Uterus (tissue), 4 donors: ENCODE data around the gene ZNF710. TPM values are rescaled to one million over a fixed set of nuclear protein-coding genes. Genes with fewer than 3 reads are reported as not detected.

ENCODE experiments used
- DNase-seq, 2 donors: peaks; one replicate each; pipeline ENCODE4 v3.0.0-alpha.2; 2019 to 2020
- H3K27ac ChIP-seq, 2 donors: fragments of 200-600 bp; sonication (generic); 1 replicate in 1 of 2; 2 replicates in 1 of 2; pipeline ENCODE4 v1.5.1; 2016 to 2018
- H3K27me3 ChIP-seq, 2 donors: fragments of 200-600 bp; sonication (generic); one replicate each; pipeline ENCODE4 v1.5.1; 2018 to 2019; ENCODE audit warnings: control low read depth in 1 of 2
- H3K36me3 ChIP-seq, 2 donors: fragments of 200-600 bp; sonication (generic); one replicate each; pipeline ENCODE4 v1.5.1; 2019; ENCODE audit warnings: control low read depth in 1 of 2
- H3K4me1 ChIP-seq, 2 donors: fragments of 200-600 bp; sonication (generic); one replicate each; pipeline ENCODE4 v1.5.1; 2018 to 2019; ENCODE audit warnings: control low read depth in 1 of 2
- H3K4me3 ChIP-seq, 2 donors: fragments of 200-600 bp; sonication (generic); 1 replicate in 1 of 2; 2 replicates in 1 of 2; pipeline ENCODE4 v1.5.1; 2018 to 2019; ENCODE audit warnings: mild to moderate bottlenecking in 1 of 2
- H3K9me3 ChIP-seq, 2 donors: fragments of 200-600 bp; sonication (generic); one replicate each; pipeline ENCODE4 v1.5.1; 2019; ENCODE audit warnings: control low read depth in 1 of 2
- POLR2A ChIP-seq, 2 donors: fragments of 450-650 bp; IDR thresholded peaks; one replicate each; pipeline ENCODE4 v1.6.1; 2016; ENCODE audit warnings: antibody characterized with exemption in 2 of 2, mild to moderate bottlenecking in 1 of 2, moderate library complexity in 1 of 2
- intact Hi-C: fragments of 100-400 bp; cut with DNase I; formaldehyde crosslinking; loops from one replicate; pipeline ENCODE4 v1.15.1; 2023; ENCODE audit warnings: low total_unique reads
- total RNA-seq, 4 donors: library from RNA; depleted of rRNA in 3 of 4; stranded (reverse); fragments of >200 nt in 3 of 4; gene quantifications; one replicate each; pipeline versions ENCODE4 v1.1.0 to v1.2.4, GENCODE V29; 2014 to 2023
- TF ChIP-seq, protein P1 (sequence below), 4 experiments: fragments of 200-600 bp in 2 of 4; fragments of 450-650 bp in 2 of 4; sonication (generic) in 2 of 4; IDR thresholded peaks; one replicate each; pipeline ENCODE4 v1.5.1; 2016 to 2019; ENCODE audit warnings: antibody characterized with exemption in 4 of 4, mild to moderate bottlenecking in 2 of 4, moderate library complexity in 1 of 4
- donor health status: DM: yes; HTN: yes; CAD: no.

Gene ZNF710
- total RNA-seq, 4 donors from 2014 or later = 2.3 to 22.2 (median 8.4) TPM

DNA sequence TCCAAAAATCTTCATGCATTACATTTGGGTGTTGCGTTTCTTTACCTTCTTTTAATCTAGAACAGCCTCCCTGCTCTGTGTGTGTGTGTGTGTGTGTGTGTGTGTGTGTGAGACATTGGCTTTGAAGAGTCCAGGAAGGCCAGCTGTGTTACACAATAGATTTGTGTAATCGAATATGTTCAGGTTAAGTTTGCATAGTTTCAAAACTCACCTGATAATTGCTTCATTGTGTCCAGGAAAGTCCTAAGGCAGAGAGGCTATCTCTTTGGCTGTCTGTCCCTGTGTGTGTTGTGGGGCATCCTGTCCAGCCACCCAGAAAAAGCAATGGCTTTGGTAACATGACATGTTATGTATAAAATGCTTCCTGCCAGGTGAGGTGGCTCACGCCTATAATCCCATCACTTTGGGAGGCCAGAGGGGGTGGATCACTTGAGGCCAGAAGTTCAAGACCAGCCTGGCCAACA is 37.5 kb downstream of the ZNF710 start:
- Histone ChIP-seq H3K27ac (no peak overlapping the region), H3K4me1 (peaks cover 0 to 5% of the 10 kb centered on the region in 2 donors)

GRCh38 chr15:90039996-90040395 is 38.9 kb downstream of the ZNF710 start:
- intact Hi-C loops = no loop called here
- no peak for DNase-seq
- peaks cover 0 to 3% of the 10 kb centered on the region in 2 donors for H3K4me1 ChIP-seq

More for the DNA sequence above, 37.5 kb downstream of the ZNF710 start:
- Histone ChIP-seq H3K36me3 (no peaks in the 10 kb centered on the region), H3K27me3 (no peaks in the 10 kb centered on the region), H3K4me3 (no peak overlapping the region), H3K9me3 (no peaks in the 10 kb centered on the region)
- intact Hi-C loops = no loop called here
- DNase-seq = no peak
- TF ChIP-seq, protein P1, sequence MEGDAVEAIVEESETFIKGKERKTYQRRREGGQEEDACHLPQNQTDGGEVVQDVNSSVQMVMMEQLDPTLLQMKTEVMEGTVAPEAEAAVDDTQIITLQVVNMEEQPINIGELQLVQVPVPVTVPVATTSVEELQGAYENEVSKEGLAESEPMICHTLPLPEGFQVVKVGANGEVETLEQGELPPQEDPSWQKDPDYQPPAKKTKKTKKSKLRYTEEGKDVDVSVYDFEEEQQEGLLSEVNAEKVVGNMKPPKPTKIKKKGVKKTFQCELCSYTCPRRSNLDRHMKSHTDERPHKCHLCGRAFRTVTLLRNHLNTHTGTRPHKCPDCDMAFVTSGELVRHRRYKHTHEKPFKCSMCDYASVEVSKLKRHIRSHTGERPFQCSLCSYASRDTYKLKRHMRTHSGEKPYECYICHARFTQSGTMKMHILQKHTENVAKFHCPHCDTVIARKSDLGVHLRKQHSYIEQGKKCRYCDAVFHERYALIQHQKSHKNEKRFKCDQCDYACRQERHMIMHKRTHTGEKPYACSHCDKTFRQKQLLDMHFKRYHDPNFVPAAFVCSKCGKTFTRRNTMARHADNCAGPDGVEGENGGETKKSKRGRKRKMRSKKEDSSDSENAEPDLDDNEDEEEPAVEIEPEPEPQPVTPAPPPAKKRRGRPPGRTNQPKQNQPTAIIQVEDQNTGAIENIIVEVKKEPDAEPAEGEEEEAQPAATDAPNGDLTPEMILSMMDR (IDR thresholded peaks at IDR 0.05) = no peak
- TF ChIP-seq POLR2A (IDR thresholded peaks at IDR 0.05) = no peak

DNA sequence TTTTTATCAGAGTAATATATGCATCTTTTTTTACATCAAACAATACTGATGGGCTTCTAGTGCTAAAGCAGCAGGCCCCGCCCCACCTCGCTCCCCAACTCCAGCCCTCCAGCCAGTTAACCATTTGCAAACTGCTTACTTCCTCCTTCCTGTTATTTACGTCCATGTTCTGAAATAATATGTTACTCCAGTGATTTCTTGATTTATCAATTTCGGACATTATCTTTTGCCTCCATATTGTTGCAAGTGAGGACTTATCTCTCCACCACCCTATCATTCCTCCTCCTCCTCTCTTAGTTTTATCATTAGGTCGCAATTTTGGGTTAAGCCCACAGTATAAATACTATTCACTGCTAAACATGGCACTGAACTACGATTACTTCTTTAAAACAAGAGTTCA is 39.5 kb downstream of the ZNF710 start:
- Histone ChIP-seq H3K4me3 (no peak overlapping the region), H3K27ac (no peak overlapping the region), H3K36me3 (no peaks in the 10 kb centered on the region), H3K27me3 (no peaks in the 10 kb centered on the region), H3K9me3 (no peaks in the 10 kb centered on the region), H3K4me1 (no peaks in the 10 kb centered on the region)
- intact Hi-C loops = no loop called here
- TF ChIP-seq, protein P1 (IDR thresholded peaks at IDR 0.05) = no peak
- TF ChIP-seq POLR2A (IDR thresholded peaks at IDR 0.05) = no peak
- DNase-seq = no peak

More at GRCh38 chr15:90039996-90040395, 38.9 kb downstream of the ZNF710 start:
- Histone ChIP-seq H3K36me3 (no peaks in the 10 kb centered on the region), H3K27ac (no peak overlapping the region), H3K9me3 (no peaks in the 10 kb centered on the region), H3K27me3 (no peaks in the 10 kb centered on the region), H3K4me3 (no peak overlapping the region)
- TF ChIP-seq, protein P1 (IDR thresholded peaks at IDR 0.05) = no peak
- no peak for TF ChIP-seq POLR2A (IDR thresholded peaks at IDR 0.05)

- no peak overlapping the region for H3K27ac ChIP-seq
- intact Hi-C loops = no loop called here
Measured at GRCh38 chr15:90042356-90042755, 41.2 kb downstream of the ZNF710 start.

GRCh38 chr15:90042766-90043529 is 41.8 kb downstream of the ZNF710 start:
- no peak overlapping the region for H3K27ac ChIP-seq
- intact Hi-C loops = no loop called here
- H3K36me3 ChIP-seq = no peaks in the 10 kb centered on the region
- H3K4me1 ChIP-seq = no peaks in the 10 kb centered on the region
- H3K9me3 ChIP-seq = no peaks in the 10 kb centered on the region
- H3K27me3 ChIP-seq = no peaks in the 10 kb centered on the region
- no peak for DNase-seq
- no peak for TF ChIP-seq POLR2A (IDR thresholded peaks at IDR 0.05)
- TF ChIP-seq, protein P1 (IDR thresholded peaks at IDR 0.05) = no peak
- no peak overlapping the region for H3K4me3 ChIP-seq

More at GRCh38 chr15:90042356-90042755, 41.2 kb downstream of the ZNF710 start:
- DNase-seq = no peak
- Histone ChIP-seq H3K4me1 (no peaks in the 10 kb centered on the region), H3K9me3 (no peaks in the 10 kb centered on the region), H3K4me3 (no peak overlapping the region), H3K27me3 (no peaks in the 10 kb centered on the region), H3K36me3 (no peaks in the 10 kb centered on the region)
- TF ChIP-seq POLR2A (IDR thresholded peaks at IDR 0.05) = no peak
- TF ChIP-seq, protein P1 (IDR thresholded peaks at IDR 0.05) = no peak
